ENCODE measurements around the gene PGBD1.

PGBD1 gene

GRCh38 chr6:28281288-28282064 is at the start of gene PGBD1:
TSS of gene PGBD1 (plus strand) at chr6:28281572. CDS start at chr6:28283814, 2,242 bp downstream.
- H3K27ac ChIP-seq, result no peak within 1 kb of the TSS
- TF ChIP-seq CTCF (conservative IDR thresholded peaks at IDR 0.05) (no peak), ZFX (IDR thresholded peaks at IDR 0.05) (no peak)

- H3K27ac ChIP-seq, result no peak overlapping the region
- TF ChIP-seq CTCF (conservative IDR thresholded peaks at IDR 0.05) (no peak), ZFX (IDR thresholded peaks at IDR 0.05) (no peak)
Measured at GRCh38 chr6:28232785-28233184, 48.6 kb upstream of the PGBD1 start.

GRCh38 chr6:28235912-28236452 is 45.4 kb upstream of the PGBD1 start:
- H3K27ac ChIP-seq, result no peak overlapping the region
- no peak for TF ChIP-seq CTCF (conservative IDR thresholded peaks at IDR 0.05)
- no peak for TF ChIP-seq ZFX (IDR thresholded peaks at IDR 0.05)

- TF ChIP-seq ZFX (IDR thresholded peaks at IDR 0.05), result no peak
- TF ChIP-seq CTCF (conservative IDR thresholded peaks at IDR 0.05), result no peak
- H3K27ac ChIP-seq, result no peak overlapping the region
Measured at GRCh38 chr6:28239636-28240035, 41.7 kb upstream of the PGBD1 start.

- TF ChIP-seq CTCF (conservative IDR thresholded peaks at IDR 0.05) (no peak), ZFX (IDR thresholded peaks at IDR 0.05) (no peak)
Measured at GRCh38 chr6:28240471-28240870, 40.9 kb upstream of the PGBD1 start.

GRCh38 chr6:28243946-28244345 is 37.4 kb upstream of the PGBD1 start:
- H3K27ac ChIP-seq, result no peak overlapping the region
- TF ChIP-seq ZFX (IDR thresholded peaks at IDR 0.05), result no peak
- TF ChIP-seq CTCF (conservative IDR thresholded peaks at IDR 0.05), result no peak

More at GRCh38 chr6:28240471-28240870, 40.9 kb upstream of the PGBD1 start:
- no peak overlapping the region for H3K27ac ChIP-seq

- H3K27ac ChIP-seq, result no peak overlapping the region
- TF ChIP-seq ZFX (IDR thresholded peaks at IDR 0.05) (no peak), CTCF (conservative IDR thresholded peaks at IDR 0.05) (no peak)
Measured at GRCh38 chr6:28245206-28245941, 36.0 kb upstream of the PGBD1 start.
